ENCODE measurements around the gene LINGO1.

The LINGO1 gene

DNA sequence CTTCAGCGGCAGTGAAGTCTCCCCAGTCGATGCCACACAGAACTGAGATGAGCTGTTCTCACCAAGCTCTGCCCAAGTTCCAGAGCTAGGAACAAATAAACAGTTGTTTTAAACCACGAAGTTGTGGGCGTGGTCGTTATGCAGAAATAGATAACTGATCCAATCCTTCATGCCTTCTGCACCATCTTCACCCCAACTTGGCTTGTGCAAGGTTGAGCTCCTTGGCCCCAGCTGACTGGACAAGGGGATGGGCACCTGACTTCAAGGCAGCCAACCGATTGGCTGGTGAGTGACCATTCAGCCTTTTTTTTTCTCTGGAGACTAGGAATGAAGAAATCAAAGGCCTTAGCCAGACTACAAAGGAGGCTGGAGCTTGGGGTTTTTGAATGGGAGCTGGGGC lies 23.9 kb downstream of the LINGO1 start:
- TF ChIP-seq GATA3 (IDR thresholded peaks at IDR 0.05; ENCODE audit: low read depth, low read length) = no peak
- TF ChIP-seq GATA2 (IDR thresholded peaks at IDR 0.05; ENCODE audit: low read depth, low read length) = no peak

DNA sequence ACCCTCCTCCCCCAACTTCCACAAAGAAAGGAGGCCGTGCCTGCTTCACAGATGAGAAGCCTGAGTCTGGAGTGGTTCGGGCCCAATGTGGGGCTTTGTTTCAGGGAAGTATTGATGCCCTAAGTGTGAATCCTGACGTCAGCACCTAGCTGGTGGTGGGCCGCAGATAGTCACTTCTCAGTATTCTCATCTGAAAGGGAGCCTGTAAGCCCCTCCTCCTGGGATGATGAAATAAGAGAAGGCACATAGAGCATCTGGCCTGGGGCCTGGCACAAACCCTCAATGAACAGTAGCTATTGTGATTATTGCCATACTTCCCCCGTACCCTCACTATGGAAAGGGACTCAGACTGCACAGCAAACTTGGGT lies 24.8 kb downstream of the LINGO1 start:
- TF ChIP-seq GATA2 (IDR thresholded peaks at IDR 0.05; ENCODE audit: low read depth, low read length) = no peak
- TF ChIP-seq GATA3 (IDR thresholded peaks at IDR 0.05; ENCODE audit: low read depth, low read length) = no peak

DNA sequence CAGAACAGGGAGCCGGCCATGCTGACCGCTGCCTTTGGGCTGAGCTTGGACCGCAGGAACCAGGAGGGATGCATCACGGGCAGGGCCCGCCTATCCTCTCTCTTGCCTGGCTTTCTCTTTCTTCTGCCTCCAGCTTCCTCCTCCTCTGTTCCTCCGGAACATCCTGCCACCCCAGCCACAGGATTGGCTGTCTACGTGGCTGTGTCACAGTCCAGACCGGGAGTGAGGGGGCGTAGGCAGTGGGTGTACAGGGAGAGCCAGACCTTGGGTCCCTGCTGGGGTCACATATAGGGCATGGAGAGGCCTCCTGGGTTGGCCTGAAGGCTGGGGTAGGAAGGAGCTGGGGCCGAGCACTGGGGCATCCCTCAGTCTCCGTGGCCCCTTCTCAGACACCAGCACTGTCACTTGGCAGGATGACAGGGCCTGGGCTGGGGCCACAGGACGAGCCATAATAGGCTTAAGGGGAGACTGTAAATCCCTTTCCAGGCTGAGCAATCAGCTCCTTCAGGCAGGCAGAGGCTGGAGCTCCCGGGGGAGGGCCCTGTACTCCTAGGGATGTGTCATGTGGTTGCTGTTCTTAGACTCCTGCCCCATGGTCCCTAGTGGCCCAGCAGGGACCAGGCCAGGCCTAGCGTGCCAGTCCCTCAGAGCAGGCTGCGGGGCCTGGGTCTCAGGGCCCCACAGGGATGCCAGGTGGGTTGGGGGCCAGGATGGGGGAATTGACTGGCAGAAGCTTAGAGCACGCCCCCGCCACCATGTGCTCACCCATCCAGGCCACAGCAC lies 25.4 kb downstream of the LINGO1 start:
- TF ChIP-seq GATA2 (IDR thresholded peaks at IDR 0.05; ENCODE audit: low read depth, low read length) (no peak), GATA3 (IDR thresholded peaks at IDR 0.05; ENCODE audit: low read depth, low read length) (no peak)

DNA sequence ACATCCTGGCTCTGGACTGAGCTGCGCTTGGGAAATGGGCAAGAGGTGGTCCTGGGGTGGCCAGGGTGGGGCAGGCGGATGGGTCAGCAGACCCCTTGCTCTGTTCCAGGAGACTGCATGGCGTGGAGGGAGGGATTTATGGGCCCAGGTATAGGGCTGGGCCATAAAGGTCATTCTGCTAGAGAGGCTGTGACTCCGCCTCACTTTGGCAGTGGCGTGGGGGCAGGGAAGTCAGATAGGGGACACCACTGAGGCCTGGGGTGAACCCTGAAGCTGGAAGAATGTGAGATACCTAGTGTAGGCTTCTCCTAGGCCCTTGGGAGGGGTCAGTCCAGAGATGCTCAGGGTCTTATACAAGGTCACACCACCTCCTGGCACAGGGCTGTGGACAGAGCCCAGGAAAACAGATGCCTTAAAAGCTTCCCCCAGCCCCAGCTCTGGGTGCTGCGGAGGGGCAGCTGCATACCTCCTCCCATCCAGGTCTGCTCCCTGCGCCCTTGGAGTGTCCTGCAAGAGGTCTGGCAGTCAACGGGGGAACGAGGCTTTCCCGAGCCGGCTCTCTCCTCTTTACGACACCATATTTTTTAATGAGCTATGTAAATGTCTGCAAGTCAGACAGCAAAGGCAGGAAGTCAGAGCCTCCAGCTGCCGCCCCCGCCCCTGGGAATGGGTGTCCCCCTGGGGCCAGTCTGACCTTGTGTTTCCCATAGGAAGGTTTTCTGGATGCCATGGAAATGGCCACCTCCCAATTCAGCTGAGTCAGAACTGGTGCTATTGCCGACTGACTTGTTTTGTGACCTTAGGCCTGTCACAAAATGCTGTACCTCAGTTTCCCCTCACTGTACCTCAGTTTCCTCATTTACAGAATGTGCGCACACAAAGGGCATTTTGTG lies 26.3 kb downstream of the LINGO1 start:
- TF ChIP-seq GATA2 (IDR thresholded peaks at IDR 0.05; ENCODE audit: low read depth, low read length) (no peak), GATA3 (IDR thresholded peaks at IDR 0.05; ENCODE audit: low read depth, low read length) (no peak)

DNA sequence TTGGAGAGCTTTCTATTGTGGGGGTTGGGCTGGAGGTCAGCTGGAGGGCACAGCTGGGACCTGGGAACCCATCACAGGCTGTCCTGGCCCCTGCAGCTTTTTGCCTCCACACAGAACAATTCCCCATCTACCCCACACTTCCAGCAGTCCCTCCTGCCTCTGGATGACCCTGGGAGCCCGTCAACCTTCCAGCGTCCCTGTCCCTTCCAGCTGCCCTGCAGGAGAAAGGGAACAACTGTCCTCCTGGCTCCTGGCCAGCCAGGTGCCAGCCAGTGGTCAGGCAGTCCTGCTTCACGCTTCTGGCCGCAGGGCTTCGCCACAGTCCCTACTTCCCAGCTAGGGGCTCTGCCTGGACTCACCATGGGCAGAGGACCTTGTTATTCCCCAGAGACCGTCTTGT lies 27.2 kb downstream of the LINGO1 start:
- TF ChIP-seq GATA3 (IDR thresholded peaks at IDR 0.05; ENCODE audit: low read depth, low read length) = no peak
- no peak for TF ChIP-seq GATA2 (IDR thresholded peaks at IDR 0.05; ENCODE audit: low read depth, low read length)

DNA sequence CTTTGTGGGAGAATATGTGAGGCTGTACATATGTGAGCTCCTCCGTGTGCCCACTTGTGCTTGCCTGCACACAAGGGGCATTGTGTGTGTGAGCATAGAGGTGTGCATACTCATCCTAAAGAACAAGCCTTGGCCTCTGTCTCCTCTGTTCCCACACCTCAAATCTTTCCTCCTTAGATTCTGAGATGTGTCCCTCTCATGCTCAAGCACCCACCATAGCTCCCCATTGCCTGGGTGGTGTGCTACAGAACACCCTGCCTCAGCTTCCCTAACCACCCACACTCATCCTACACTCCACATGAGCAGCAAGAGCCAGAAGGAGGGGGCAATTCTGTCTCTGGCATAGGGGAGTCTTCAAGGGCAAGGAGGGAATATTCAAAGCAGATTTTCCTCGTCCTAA lies 27.7 kb downstream of the LINGO1 start:
- TF ChIP-seq GATA2 (IDR thresholded peaks at IDR 0.05; ENCODE audit: low read depth, low read length) (no peak), GATA3 (IDR thresholded peaks at IDR 0.05; ENCODE audit: low read depth, low read length) (no peak)

DNA sequence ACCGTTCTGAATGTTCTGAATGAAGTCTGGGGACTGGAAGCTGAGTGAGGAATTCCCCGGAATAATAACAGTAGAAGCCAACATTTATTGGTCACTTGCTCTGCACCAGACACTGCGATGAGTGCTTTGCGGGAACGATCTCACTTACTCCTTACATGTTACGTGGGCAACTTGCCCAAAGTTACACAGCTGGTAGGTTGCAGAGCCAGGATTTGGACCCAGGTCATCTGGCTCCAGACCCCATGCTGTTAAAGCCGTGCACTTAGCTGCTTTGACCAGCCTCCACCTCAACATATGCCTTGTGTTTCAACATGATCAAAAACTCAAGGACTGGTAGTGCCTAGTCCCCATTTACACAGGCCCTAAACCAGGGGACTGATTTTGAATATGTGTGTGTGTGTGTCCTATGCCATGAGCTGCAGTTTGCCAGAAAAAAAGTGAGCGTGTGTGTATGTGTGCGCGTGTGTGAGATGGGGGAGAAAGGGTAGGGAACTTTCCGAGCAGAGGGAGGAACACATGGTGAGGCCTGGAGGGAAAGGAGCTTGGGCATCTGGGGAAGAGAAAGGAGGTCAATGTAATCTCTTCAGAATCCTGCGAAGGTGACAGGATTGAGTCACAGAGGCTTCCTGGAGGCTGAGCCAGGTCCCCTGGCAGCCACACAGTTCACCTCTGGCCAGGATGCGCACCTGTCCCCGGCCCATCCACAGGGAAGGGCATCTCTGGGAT lies 28.9 kb downstream of the LINGO1 start:
- no peak for TF ChIP-seq GATA3 (IDR thresholded peaks at IDR 0.05; ENCODE audit: low read depth, low read length)
- TF ChIP-seq GATA2 (IDR thresholded peaks at IDR 0.05; ENCODE audit: low read depth, low read length) = no peak

DNA sequence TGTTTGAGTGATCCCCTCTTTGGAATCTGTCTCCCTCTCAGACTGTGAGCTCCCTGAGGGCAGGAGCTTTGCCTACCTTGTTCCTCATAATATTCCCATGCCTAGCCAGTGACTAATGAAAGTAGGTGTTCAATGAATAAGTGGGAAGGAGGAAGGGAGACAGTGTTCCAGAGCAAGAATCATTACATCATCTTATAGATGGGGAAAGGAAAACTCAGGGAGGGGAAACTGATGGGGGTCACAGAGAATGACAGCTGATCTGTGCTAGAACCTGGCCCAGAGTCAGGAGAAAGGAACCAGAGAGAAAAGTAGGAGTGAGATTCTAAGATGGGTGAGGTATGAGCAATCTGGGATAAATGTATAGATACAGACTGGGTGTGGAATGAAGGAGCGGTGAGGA lies 29.9 kb downstream of the LINGO1 start:
- TF ChIP-seq GATA2 (IDR thresholded peaks at IDR 0.05; ENCODE audit: low read depth, low read length) (no peak), GATA3 (IDR thresholded peaks at IDR 0.05; ENCODE audit: low read depth, low read length) (no peak)

DNA sequence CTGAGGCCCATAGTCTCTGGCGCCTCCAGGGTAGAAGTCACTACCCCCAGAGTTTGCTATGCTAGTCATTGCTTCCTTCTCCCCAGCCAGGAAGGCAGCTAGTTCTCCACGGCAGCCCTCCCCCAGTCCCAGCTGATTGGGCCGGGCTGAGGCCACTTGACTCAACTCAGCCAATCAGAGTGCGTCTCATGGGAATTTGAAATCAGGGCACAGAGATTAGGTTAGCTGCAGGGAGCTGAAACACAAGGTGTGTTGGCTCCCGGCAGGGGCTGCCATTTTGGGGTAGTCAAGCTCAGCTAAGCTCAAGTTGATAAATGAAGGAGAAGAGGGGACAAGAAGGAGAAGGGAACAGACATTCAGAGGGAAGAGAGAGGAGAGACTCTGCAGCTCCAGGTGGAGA lies 32.8 kb downstream of the LINGO1 start:
- TF ChIP-seq GATA2 (IDR thresholded peaks at IDR 0.05; ENCODE audit: low read depth, low read length) (no peak), GATA3 (IDR thresholded peaks at IDR 0.05; ENCODE audit: low read depth, low read length) (no peak)

DNA sequence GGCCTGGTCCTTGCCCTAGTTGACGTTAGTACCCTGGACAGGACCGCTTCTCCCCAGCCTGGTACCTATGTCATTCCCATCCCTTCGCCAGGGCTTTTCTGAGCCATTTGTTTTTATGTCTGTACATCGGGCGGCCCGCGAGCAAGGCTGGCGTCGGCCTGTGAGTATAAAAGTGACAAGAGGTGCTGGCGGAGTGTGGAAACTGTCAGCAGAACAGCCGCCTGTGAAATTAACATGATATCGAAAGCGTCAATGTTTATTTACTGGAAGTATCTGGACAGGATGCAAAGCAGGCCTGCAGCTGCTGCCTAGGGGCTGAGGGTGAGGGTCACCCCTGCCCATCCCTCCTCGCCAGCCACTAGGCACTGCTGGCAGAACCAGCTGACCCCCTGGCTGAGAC lies 33.4 kb downstream of the LINGO1 start:
- TF ChIP-seq GATA3 (IDR thresholded peaks at IDR 0.05; ENCODE audit: low read depth, low read length) = no peak
- no peak for TF ChIP-seq GATA2 (IDR thresholded peaks at IDR 0.05; ENCODE audit: low read depth, low read length)

DNA sequence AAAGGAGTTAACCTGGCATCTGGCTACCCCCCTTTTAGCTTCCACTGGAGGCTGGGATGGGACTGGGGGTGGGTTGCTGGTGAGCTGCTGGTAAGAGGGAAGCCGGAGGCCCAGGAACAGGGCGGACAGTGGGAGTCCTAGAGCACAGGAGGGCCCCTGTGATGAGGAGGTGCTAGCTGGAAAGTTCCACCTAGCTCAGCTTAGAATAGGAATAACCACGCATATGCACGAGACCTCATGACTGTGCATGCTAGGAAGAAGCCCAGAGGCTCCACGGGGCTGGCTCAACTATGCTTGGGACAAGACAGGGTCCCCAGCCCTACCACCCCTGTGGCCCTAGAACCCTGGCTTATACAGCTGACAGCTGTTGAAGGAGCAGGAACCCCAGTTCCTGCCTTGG lies 34.1 kb downstream of the LINGO1 start:
- TF ChIP-seq GATA2 (IDR thresholded peaks at IDR 0.05; ENCODE audit: low read depth, low read length) (no peak), GATA3 (IDR thresholded peaks at IDR 0.05; ENCODE audit: low read depth, low read length) (no peak)

DNA sequence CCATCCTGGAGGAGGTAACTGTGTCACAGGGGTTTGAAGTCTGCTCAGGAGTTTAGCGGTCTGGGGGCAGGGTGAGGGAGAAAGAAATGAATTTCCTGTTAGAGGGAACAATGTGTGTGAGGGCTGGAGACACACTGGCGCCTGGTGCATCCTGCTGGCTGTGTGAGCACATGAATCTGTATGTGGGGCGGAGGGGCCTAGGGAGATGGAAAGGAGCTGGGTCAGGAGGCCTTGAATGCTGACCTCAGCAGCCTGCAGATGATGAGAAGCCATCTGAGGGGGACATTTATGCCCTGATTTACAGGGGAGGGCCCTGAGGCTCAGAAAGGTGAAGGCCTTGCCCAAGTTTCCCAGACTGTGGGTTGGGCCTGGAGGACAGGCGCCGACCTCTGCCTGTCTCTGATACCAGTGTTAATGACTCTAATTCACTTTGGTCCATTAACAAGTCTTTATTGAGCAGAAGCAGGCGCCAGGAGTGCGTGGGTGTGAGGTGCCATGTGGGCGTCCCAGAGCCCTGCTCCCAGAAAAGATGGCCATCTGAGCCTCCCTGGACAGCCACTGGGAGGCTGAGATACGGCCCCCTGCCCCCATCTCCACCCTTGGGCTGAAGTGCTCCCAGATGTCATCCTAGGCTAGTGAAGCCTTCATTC lies 34.8 kb downstream of the LINGO1 start:
- TF ChIP-seq GATA2 (IDR thresholded peaks at IDR 0.05; ENCODE audit: low read depth, low read length) (no peak), GATA3 (IDR thresholded peaks at IDR 0.05; ENCODE audit: low read depth, low read length) (no peak)

DNA sequence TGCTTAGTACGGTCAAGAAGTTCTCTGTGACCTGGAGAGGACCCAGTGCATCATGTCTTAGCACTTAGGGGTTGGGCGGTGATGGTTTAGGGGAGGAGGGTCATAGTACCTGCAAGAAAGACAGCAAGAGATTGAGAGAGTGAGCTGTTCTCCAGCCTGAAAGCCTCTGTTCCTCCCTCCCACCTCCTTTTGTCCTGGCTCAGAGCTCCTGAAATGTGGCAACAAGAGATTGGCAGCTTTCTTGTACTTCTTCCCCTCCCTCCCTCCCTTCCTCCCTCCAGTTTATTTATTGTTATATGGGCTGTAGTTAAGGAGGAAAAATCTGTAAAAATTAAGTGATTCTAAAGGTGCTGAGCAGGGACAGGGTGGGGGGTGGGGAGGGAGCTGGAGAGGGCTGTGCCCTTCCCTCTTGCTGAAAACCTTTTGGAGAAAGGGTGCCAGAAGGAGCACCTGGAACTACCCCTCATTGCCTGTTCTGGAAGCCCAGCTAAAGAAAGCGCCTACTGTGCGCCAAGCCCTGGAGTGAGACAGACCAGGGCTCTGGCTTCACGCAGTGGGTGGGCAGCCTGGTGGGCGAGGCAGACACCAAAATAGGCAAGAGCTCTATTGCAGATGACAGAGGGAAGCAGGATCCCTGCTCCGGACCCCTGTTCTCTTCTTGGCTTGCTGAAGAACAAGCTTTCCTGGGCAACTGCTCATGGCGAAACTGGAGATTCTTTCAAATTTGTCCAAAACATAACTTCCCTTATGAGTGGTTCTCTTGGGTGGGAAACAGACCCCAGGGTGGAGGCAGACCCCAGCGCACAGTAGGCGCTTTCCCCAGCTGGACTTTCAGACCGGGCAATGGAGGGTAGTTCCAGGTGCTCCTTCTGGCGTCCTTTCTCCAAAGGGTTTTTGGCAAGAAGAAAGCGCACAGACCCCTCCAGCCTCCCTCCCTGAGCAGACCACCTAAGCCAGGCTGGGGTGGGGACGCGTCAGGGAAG lies 35.6 kb downstream of the LINGO1 start:
- TF ChIP-seq GATA3 (IDR thresholded peaks at IDR 0.05; ENCODE audit: low read depth, low read length) (no peak), GATA2 (IDR thresholded peaks at IDR 0.05; ENCODE audit: low read depth, low read length) (no peak)

Measured in SH-SY5Y (cell line).